ENCODE results near the gene RASA3.
"Not testable (repeated sequence)": the region's sequence is repeated elsewhere in the genome, so short reads cannot be mapped to it uniquely, and the experiment has no call there.

RASA3 gene

DNA sequence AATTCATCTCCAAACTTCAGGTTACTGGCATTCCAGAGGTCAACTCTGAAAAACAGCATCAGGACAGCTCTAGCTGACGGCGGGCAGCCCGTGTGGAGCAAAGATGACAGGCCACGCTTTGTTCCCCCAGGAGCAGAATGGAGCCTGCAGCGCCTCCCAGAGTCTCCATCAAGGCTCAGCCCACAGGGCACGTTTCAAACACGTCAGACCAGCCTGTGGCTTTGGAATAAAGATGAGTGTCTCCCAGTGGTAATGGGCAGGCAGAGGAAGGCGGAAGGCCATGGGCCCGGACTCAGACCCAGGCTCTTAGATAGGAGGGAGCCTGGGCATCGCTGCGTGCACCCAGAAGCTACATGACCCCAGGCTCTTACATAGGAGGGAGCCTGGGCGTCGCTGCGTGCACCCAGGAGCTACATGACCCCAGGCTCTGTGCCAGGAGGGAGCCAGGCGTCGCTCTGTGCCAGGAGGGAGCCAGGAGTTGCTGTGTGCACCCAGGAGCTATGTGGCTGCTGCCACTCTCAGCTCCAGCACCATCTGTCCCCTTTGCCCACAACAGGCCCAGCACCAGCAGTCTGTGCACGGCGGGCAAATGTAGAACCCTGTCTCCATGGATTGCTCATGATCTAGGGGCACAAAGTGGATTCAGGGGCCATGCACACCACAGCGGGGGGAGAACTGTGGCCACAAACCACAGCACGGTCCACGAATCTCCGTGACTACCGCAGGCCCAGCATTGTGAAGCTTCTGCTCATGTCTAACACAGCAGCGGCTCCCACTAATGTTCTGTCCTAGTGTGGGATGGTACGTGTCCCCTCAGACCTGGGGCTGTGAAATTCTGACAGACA lies 110.7 kb downstream of the RASA3 start:
- Histone ChIP-seq H3K9me3 (no peaks in the 10 kb centered on the region), H3K4me3 (no peak overlapping the region), H4K20me1 (peaks cover 80% of the 10 kb centered on the region), H3K9ac (peak overlapping the region; percentile 38; the same call in 1 of the 2 replicates), H3K4me1 (peaks cover 62% of the 10 kb centered on the region), H3K36me3 (peaks cover 88% of the 10 kb centered on the region), H3K27me3 (no peaks in the 10 kb centered on the region), H3K4me2 (peak overlapping the region; percentile 29), H3K27ac (no peak overlapping the region)
- no peak for TF ChIP-seq Cebpa-rat (IDR thresholded peaks at IDR 0.05)

DNA sequence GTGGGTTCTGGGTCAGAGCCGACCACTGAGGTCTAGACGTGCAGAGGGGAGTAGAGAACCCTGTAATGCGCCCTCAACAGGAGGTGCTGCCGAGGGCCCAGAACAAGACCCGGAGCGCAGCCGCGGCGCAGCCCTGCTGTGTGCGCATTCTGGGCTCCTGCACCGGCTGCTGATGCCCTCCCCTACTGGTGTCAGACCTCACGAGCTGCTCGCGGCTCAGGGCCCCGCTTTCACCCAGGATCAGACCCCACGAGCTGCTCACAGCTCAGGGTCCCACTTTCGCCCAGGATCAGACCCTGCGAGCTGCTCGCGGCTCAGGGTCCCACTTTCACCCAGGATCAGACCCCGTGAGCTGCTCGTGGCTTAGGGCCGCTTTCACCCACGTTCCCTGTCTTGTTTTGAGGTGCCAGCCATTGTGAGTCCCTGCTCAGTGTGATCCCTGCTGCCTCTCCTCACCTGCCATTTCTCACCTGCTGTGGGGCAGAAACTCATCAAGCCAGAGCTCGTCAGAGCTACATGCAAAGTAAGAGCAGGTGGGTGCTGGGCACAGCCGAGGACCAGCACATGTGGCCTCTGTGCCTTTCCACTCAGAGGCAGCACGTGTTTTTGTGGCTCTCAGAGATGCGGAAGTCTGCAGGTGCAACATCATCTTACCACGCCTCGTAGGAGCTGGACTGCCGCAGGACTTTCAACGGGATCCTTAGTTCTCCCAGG lies 111.5 kb downstream of the RASA3 start:
- H3K4me2 ChIP-seq: no peak overlapping the region
- H3K9ac ChIP-seq: no peak overlapping the region
- H3K27me3 ChIP-seq: no peaks in the 10 kb centered on the region
- H3K27ac ChIP-seq: no peak overlapping the region
- H3K4me3 ChIP-seq: no peak overlapping the region
- H3K36me3 ChIP-seq: peaks cover 91% of the 10 kb centered on the region
- peaks cover 54% of the 10 kb centered on the region for H3K4me1 ChIP-seq
- H3K9me3 ChIP-seq: no peaks in the 10 kb centered on the region
- H4K20me1 ChIP-seq: peaks cover 72% of the 10 kb centered on the region
- no peak for TF ChIP-seq Cebpa-rat (IDR thresholded peaks at IDR 0.05)

DNA sequence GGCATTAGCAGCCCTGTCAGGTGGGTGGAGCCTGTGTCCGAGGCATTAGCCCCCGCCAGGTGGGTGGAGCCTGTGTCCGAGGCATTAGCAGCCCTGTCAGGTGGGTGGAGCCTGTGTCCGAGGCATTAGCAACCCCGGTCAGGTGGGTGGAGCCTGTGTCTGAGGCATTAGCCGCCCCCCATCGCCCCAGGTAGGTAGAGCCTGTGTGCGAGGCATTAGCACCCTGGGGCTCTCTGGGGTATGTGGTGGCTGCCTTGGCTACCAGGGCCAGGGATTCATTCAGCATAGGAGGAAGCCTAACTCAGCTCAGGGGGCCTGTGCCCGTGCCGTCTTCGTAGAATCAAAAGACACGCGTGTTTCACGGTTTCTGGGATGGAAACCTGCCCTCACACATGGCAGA lies 112.3 kb downstream of the RASA3 start:
- H4K20me1 ChIP-seq: peaks cover 65% of the 10 kb centered on the region
- H3K9ac ChIP-seq, H3K4me3 ChIP-seq, H3K4me2 ChIP-seq, H3K27ac ChIP-seq, H3K9me3 ChIP-seq, H3K27me3 ChIP-seq: not testable (repeated sequence)
- H3K4me1 ChIP-seq: peaks cover 46% of the 10 kb centered on the region
- H3K36me3 ChIP-seq: peaks cover 95% of the 10 kb centered on the region

DNA sequence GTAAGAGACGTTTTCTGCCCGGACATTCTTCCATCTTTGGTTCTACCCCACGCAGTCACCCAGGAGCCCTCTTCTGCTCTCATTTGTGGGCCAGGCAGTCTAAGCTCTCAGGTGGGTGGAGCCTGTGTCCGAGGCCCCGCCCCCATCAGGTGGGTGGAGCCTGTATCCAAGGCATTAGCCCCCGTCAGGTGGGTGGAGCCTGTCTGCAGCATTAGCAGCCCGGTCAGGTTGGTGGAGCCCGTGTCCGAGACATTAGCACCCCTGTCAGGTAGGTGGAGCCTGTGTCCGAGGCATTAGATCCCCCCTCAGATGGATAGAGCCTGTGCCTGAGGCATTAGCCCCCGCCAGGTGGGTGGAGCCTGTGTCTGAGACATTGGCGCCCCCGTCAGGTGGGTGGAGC lies 113.1 kb downstream of the RASA3 start:
- Histone ChIP-seq H3K27me3 (no peaks in the 10 kb centered on the region), H3K9me3 (no peaks in the 10 kb centered on the region), H3K4me3 (no peak overlapping the region), H3K27ac (no peak overlapping the region), H3K4me2 (no peak overlapping the region), H3K4me1 (peaks cover 39% of the 10 kb centered on the region), H3K36me3 (peaks cover 97% of the 10 kb centered on the region), H4K20me1 (peaks cover 61% of the 10 kb centered on the region), H3K9ac (no peak overlapping the region)
- no peak for TF ChIP-seq Cebpa-rat (IDR thresholded peaks at IDR 0.05)

DNA sequence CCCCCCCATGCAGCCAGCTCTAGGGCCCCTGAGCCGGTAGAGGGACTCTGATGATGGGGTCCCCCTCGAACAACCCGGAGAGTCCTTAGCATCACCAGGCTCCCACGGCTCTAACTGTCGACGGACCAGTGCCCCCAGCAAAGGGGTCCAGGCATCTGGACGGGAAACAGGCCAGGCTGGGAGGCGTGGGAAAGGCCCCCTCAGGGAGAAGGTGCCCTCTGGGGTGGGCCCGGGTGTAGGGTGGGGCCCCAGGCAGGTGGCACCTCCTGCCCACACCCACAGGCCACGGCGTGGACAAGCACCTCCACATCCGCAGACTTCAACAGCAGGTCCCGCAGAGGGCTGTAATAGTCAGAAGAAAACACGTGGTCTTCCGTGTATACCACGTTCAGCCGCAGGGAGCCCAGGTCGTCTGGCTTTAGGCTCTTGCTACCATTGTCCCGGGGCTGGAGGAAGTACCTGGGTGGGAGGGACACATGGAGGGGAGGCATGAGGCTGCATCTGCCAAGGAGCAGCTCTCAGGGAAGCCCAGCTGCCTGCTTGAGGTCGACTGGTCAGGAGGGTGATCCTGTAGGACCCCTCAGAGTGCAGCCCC lies 113.9 kb downstream of the RASA3 start:
- H3K27ac ChIP-seq: 0 out of 2 replicates have a peak overlapping the region, but pooled peaks have one; percentile 38
- no peaks in the 10 kb centered on the region for H3K27me3 ChIP-seq
- H3K4me1 ChIP-seq: peaks cover 31% of the 10 kb centered on the region
- no peak overlapping the region for H3K9ac ChIP-seq
- H3K4me2 ChIP-seq: no peak overlapping the region
- peaks cover 95% of the 10 kb centered on the region for H3K36me3 ChIP-seq
- H4K20me1 ChIP-seq: peaks cover 54% of the 10 kb centered on the region
- TF ChIP-seq Cebpa-rat (IDR thresholded peaks at IDR 0.05): no peak
- no peak overlapping the region for H3K4me3 ChIP-seq
- H3K9me3 ChIP-seq: no peaks in the 10 kb centered on the region

DNA sequence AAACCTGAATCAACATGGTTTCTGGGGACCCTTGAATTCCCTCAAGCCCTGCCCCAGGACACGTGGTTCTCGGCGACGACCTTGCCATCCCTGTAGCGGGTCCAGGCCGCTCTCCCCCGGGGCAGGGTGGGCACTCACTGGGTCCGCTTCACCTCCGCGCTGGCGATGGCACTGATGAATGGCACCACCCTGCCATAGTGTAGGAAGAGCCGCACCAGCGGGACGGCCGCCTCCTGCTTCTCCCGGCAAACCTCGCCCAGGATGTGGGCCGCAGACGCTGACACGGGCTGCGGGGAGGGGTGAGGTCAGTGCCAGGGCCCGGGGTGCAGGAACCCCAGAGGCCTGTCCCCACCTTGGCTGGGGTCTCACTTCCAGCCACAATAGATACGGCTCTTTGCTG lies 114.5 kb downstream of the RASA3 start:
- Histone ChIP-seq H3K9ac (peak overlapping the region; percentile 29; the same call in 1 of the 2 replicates), H3K4me3 (no peak overlapping the region), H3K27me3 (no peaks in the 10 kb centered on the region), H3K36me3 (peaks cover 93% of the 10 kb centered on the region), H3K27ac (peak overlapping the region; percentile 38; the same call in 1 of the 2 replicates), H4K20me1 (peaks cover 53% of the 10 kb centered on the region), H3K4me1 (peaks cover 25% of the 10 kb centered on the region), H3K9me3 (no peaks in the 10 kb centered on the region), H3K4me2 (0 out of 2 replicates have a peak overlapping the region, but pooled peaks have one; percentile 7)
- no peak for TF ChIP-seq Cebpa-rat (IDR thresholded peaks at IDR 0.05)

DNA sequence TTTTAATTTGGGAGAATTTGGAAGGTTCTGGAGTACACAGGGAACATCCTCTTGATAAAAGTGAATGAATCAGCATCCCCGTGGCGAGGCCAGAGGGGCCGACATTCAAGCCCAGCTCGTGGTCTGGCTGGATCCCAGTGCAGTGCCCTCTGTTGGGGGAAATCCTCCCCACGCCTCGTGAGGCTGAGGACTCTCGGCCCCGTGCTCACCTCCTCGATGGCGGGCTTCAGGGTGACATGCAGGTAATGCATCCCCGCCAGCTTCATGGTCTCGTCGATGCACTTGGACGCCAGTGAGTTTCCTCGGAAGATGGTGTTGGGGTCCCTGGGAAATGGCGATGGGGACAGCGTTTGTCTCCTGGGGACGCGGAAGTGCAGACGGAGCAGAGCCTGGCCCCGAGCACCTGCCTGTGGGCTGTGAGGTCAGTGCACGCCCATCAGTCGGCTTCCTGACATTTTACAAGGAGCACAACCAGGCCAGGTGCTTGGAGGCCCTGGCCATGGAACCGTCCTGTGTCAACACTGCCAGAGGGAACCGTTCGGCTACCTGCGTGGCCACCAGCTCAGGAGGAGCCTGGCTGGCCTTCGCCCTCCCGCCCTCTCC lies 115.3 kb downstream of the RASA3 start:
- peaks cover 92% of the 10 kb centered on the region for H3K36me3 ChIP-seq

DNA sequence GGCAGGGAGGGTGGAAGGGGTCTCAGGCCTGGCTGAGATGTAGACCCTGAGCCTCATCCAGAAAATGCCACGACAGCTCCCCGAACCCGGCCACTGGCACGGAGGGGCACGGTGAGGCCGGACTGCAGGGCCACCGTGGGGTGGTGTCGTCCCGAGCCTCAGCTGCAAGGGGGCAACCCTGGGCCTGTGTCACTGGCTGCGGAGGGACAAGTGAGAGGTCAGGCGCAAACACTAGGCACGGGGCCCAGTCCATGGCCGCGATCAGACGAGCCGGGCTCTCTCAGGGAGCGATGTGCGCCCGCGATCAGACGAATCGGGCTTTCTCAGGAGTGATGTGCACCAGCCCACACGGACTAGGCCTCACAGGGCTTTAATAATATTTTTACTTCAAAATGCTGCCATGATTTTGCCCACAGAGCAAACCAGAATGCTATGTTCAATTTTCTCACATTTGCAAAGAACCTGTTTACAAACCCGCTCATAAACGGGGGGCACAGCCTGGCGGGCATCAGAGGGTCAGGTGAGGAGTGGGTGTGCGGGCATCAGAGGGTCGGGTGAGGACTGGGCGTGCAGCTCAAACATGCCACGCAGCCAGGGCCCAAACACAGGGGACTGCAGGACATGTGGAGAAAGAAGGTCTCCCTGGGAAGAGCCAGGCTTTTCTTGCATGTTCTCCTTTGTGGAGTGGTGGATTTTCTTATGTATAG lies 115.9 kb downstream of the RASA3 start:
- no peak overlapping the region for H3K4me2 ChIP-seq
- peaks cover 92% of the 10 kb centered on the region for H3K36me3 ChIP-seq

More for the DNA sequence above, 115.3 kb downstream of the RASA3 start:
- Histone ChIP-seq H3K9ac (peak overlapping the region; percentile 29; the same call in 1 of the 2 replicates), H3K4me1 (peaks cover 16% of the 10 kb centered on the region), H3K27ac (0 out of 2 replicates have a peak overlapping the region, but pooled peaks have one; percentile 38), H4K20me1 (peaks cover 48% of the 10 kb centered on the region), H3K27me3 (no peaks in the 10 kb centered on the region), H3K4me3 (no peak overlapping the region), H3K4me2 (0 out of 2 replicates have a peak overlapping the region, but pooled peaks have one; percentile 7), H3K9me3 (no peaks in the 10 kb centered on the region)
- TF ChIP-seq Cebpa-rat (IDR thresholded peaks at IDR 0.05): no peak

DNA sequence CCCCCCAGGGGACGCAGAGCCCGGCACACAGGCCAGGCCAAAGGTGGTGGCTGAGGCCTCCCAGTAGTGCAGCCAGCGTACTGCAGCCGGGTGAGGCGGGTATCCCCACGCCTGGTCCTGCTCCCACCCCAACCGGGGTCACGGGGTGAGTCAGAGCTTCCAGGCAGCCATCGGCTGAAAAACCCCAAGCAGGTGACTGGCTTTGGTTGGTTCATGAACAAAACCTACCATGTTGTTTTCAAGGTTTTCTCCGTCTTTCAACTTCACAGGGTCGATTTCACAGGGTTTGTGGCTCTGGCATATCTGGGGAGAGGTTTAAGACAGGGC lies 116.5 kb downstream of the RASA3 start:
- Histone ChIP-seq H3K27me3 (no peaks in the 10 kb centered on the region), H3K4me2 (no peak overlapping the region), H4K20me1 (peaks cover 46% of the 10 kb centered on the region), H3K9me3 (no peaks in the 10 kb centered on the region), H3K27ac (no peak overlapping the region), H3K9ac (no peak overlapping the region), H3K36me3 (peaks cover 92% of the 10 kb centered on the region), H3K4me3 (no peak overlapping the region), H3K4me1 (peaks cover 15% of the 10 kb centered on the region)
- TF ChIP-seq Cebpa-rat (IDR thresholded peaks at IDR 0.05): no peak

More for the DNA sequence above, 115.9 kb downstream of the RASA3 start:
- H3K27me3 ChIP-seq: no peaks in the 10 kb centered on the region
- H3K4me3 ChIP-seq: no peak overlapping the region
- no peak overlapping the region for H3K27ac ChIP-seq
- peaks cover 15% of the 10 kb centered on the region for H3K4me1 ChIP-seq
- peaks cover 48% of the 10 kb centered on the region for H4K20me1 ChIP-seq
- H3K9me3 ChIP-seq: no peaks in the 10 kb centered on the region
- TF ChIP-seq Cebpa-rat (IDR thresholded peaks at IDR 0.05): no peak
- H3K9ac ChIP-seq: no peak overlapping the region
